GM23338 (cell line): Measurements from ENCODE around the gene SBK3. TPM values are rescaled to one million over a fixed set of nuclear protein-coding genes. Genes with fewer than 3 reads are reported as not detected.
"Not testable (repeated sequence)": the region's sequence is repeated elsewhere in the genome, so short reads cannot be mapped to it uniquely, and the experiment has no call there.

Source experiments
- ATAC-seq: fragments of 200-7000 bp; cut with Tn5 transposase; 3 replicates; pipeline ENCODE4 v1.9.1; 2020
- DNase-seq: peaks from one replicate; pipeline ENCODE4 v3.0.0-alpha.2; 2015; ENCODE audit warnings: low spot score
- H2AFZ ChIP-seq: fragments of 200-600 bp; sonication (generic); 2 replicates; pipeline ENCODE4 v1.8.0; 2016; ENCODE audit warnings: antibody characterized with exemption, mild to moderate bottlenecking, moderate library complexity
- H3F3A ChIP-seq: fragments of 200-600 bp; sonication (generic); replicated peaks from 2 replicates; pipeline ENCODE4 v1.8.0; 2017; ENCODE audit warnings: antibody characterized with exemption, mixed run types, low read depth
- H3K27ac ChIP-seq: fragments of 200-600 bp; sonication (generic); 2 replicates; pipeline ENCODE4 v1.6.1; 2016; ENCODE audit warnings: low read depth
- H3K27me3 ChIP-seq: fragments of 200-600 bp; sonication (generic); 2 replicates; pipeline ENCODE4 v1.8.0; 2016; ENCODE audit warnings: mild to moderate bottlenecking, mixed run types, moderate library complexity; ENCODE audit not compliant: insufficient read depth
- H3K36me3 ChIP-seq: fragments of 200-600 bp; sonication (generic); 2 replicates; pipeline ENCODE4 v1.8.0; 2016; ENCODE audit warnings: mild to moderate bottlenecking; ENCODE audit not compliant: insufficient read depth
- H3K4me1 ChIP-seq: fragments of 200-600 bp; sonication (generic); 2 replicates; pipeline ENCODE4 v1.8.0; 2016; ENCODE audit warnings: mild to moderate bottlenecking, moderate library complexity; ENCODE audit not compliant: insufficient read depth
- H3K4me2 ChIP-seq: fragments of 200-600 bp; sonication (generic); 2 replicates; pipeline ENCODE4 v1.7.1; 2017; ENCODE audit warnings: mixed run types
- H3K4me3 ChIP-seq: fragments of 200-600 bp; sonication (generic); 2 replicates; pipeline ENCODE4 v1.6.1; 2016; ENCODE audit warnings: mixed run types
- H3K79me2 ChIP-seq: fragments of 200-600 bp; sonication (generic); replicated peaks from 2 replicates; pipeline ENCODE4 v1.8.0; 2017; ENCODE audit warnings: mild to moderate bottlenecking; ENCODE audit not compliant: insufficient read depth
- H3K9me2 ChIP-seq: fragments of 200-600 bp; sonication (generic); 2 replicates; pipeline ENCODE4 v1.8.0; 2017; ENCODE audit not compliant: insufficient read depth
- H4K20me1 ChIP-seq: fragments of 200-600 bp; sonication (generic); replicated peaks from 2 replicates; pipeline ENCODE4 v1.8.0; 2017; ENCODE audit warnings: mild to moderate bottlenecking; ENCODE audit not compliant: insufficient read depth
- H3K27ac Mint-ChIP-seq: 2 replicates; pipeline ENCODE4 v1.8.0; 2020; ENCODE audit warnings: inconsistent platforms, mild to moderate bottlenecking, moderate library complexity, mixed read lengths
- H3K27me3 Mint-ChIP-seq: 3 replicates; pipeline ENCODE4 v1.8.0; 2022; ENCODE audit warnings: low read depth, mild to moderate bottlenecking, moderate library complexity, mixed read lengths, inconsistent platforms; ENCODE audit not compliant: insufficient read depth, poor library complexity
- H3K36me3 Mint-ChIP-seq: 3 replicates; pipeline ENCODE4 v1.8.0; 2021; ENCODE audit warnings: low read depth, mild to moderate bottlenecking, inconsistent platforms, moderate library complexity, mixed read lengths
- H3K4me1 Mint-ChIP-seq: 3 replicates; pipeline ENCODE4 v1.8.0; 2020; ENCODE audit warnings: mild to moderate bottlenecking, inconsistent platforms, mixed read lengths
- H3K4me3 Mint-ChIP-seq: 3 replicates; pipeline ENCODE4 v1.8.0; 2021; ENCODE audit warnings: moderate library complexity, mild to moderate bottlenecking, inconsistent platforms, mixed read lengths
- H3K9me3 Mint-ChIP-seq: 3 replicates; pipeline ENCODE4 v1.8.0; 2020; ENCODE audit warnings: moderate library complexity, mild to moderate bottlenecking, inconsistent platforms, mixed read lengths
- CREB1 ChIP-seq: fragments of 250-450 bp; sonication (Bioruptor Pico); IDR thresholded peaks from 2 replicates; pipeline ENCODE4 v1.5.0; 2020; ENCODE audit warnings: low read depth, mild to moderate bottlenecking, moderate library complexity
- EZH2 ChIP-seq: fragments of 200-600 bp; sonication (generic); IDR thresholded peaks from one replicate; pipeline ENCODE4 v1.8.0; 2017; ENCODE audit warnings: antibody characterized with exemption, mild to moderate bottlenecking, low read depth; ENCODE audit not compliant: unreplicated experiment
- EZH2phosphoT487 ChIP-seq: fragments of 200-600 bp; sonication (generic); IDR thresholded peaks from one replicate; pipeline ENCODE4 v1.8.1; 2018; ENCODE audit warnings: antibody characterized with exemption; ENCODE audit not compliant: unreplicated experiment
- JUNB ChIP-seq: IDR thresholded peaks from one replicate; pipeline ENCODE4 v1.6.1; 2016; ENCODE audit warnings: antibody characterized with exemption; ENCODE audit not compliant: unreplicated experiment
- ZNF114 ChIP-seq: fragments of 250-450 bp; sonication (Bioruptor Pico); IDR thresholded peaks from 2 replicates; pipeline ENCODE4 v1.5.0; 2020; ENCODE audit warnings: mild to moderate bottlenecking, moderate library complexity
- ZNF331 ChIP-seq: fragments of 250-450 bp; sonication (Bioruptor Pico); IDR thresholded peaks from 2 replicates; pipeline ENCODE4 v1.5.0; 2020; ENCODE audit warnings: low read depth, mild to moderate bottlenecking, moderate library complexity
- ZNF462 ChIP-seq: fragments of 250-450 bp; sonication (Bioruptor Pico); IDR thresholded peaks from 2 replicates; pipeline ENCODE4 v1.5.0; 2020; ENCODE audit warnings: mild to moderate bottlenecking, moderate library complexity
- polyA plus RNA-seq: library from polyadenylated mRNA; unstranded; fragments of >200 nt; fragmentation: Nextera tagmentation; extraction: Ambion mirVana; gene quantifications from 2 replicates; pipeline ENCODE4 v1.2.1, GENCODE V29; 2016
- total RNA-seq: library from RNA; depleted of rRNA; stranded (reverse); fragments of >200 nt; shearing (Covaris generic); gene quantifications from 2 replicates; pipeline ENCODE4 v1.2.3, GENCODE V29; 2014

Gene SBK3
- total and polyA plus RNA-seq, 2 experiments from 2014 or later = 0.27 to 0.94 TPM

- not testable (repeated sequence) for H3K4me1 Mint-ChIP-seq, H3K27ac Mint-ChIP-seq
Observed at GRCh38 chr19:55573929-55574328, 28.6 kb upstream of the SBK3 start.

GRCh38 chr19:55569477-55569876 lies 24.1 kb upstream of the SBK3 start:
- H3K9me2 ChIP-seq, H3K4me3 ChIP-seq, H3K27me3 Mint-ChIP-seq, H3K36me3 Mint-ChIP-seq, H3K4me1 Mint-ChIP-seq, H3F3A ChIP-seq, H4K20me1 ChIP-seq, H3K4me1 ChIP-seq, H3K27ac ChIP-seq, ATAC-seq, H3K27ac Mint-ChIP-seq, DNase-seq, H3K27me3 ChIP-seq, H3K36me3 ChIP-seq, H3K9me3 Mint-ChIP-seq, H3K4me3 Mint-ChIP-seq, H3K79me2 ChIP-seq, H3K4me2 ChIP-seq, H2AFZ ChIP-seq: not testable (repeated sequence)

More at GRCh38 chr19:55573929-55574328, 28.6 kb upstream of the SBK3 start:
- H3K4me1 ChIP-seq, H3K4me3 ChIP-seq, H3K27me3 ChIP-seq, H3K9me3 Mint-ChIP-seq, H3F3A ChIP-seq, H3K27me3 Mint-ChIP-seq, H3K4me2 ChIP-seq, H3K4me3 Mint-ChIP-seq, H3K27ac ChIP-seq, ATAC-seq, H3K79me2 ChIP-seq, H3K9me2 ChIP-seq, H3K36me3 ChIP-seq, H2AFZ ChIP-seq, DNase-seq, H4K20me1 ChIP-seq: not testable (repeated sequence)
- H3K36me3 Mint-ChIP-seq = peaks cover 20% of the 10 kb centered on the region

- no peaks in the 10 kb centered on the region for H3K9me3 Mint-ChIP-seq
- TF ChIP-seq ZNF114 (CRISPR knock-in tag) (no peak), EZH2 (no peak), ZNF331 (CRISPR knock-in tag) (no peak), ZNF462 (CRISPR knock-in tag) (no peak), EZH2phosphoT487 (no peak), JUNB (no peak), CREB1 (CRISPR knock-in tag) (no peak)
Observed at GRCh38 chr19:55567708-55568328, 22.5 kb upstream of the SBK3 start.

More at GRCh38 chr19:55567708-55568328, 22.5 kb upstream of the SBK3 start:
- Histone ChIP-seq H3K27me3 (no peaks in the 10 kb centered on the region), H3F3A (no peaks in the 10 kb centered on the region), H3K4me3 (no peak overlapping the region), H4K20me1 (no peaks in the 10 kb centered on the region), H3K4me2 (no peak overlapping the region), H3K27ac (no peak overlapping the region), H2AFZ (no peak overlapping the region), H3K36me3 (no peaks in the 10 kb centered on the region), H3K4me1 (no peaks in the 10 kb centered on the region), H3K9me2 (peaks cover 4% of the 10 kb centered on the region; the same call in 1 of the 2 replicates), H3K79me2 (no peaks in the 10 kb centered on the region)
- Mint-ChIP-seq H3K27ac (no peak overlapping the region), H3K27me3 (peaks cover 4% of the 10 kb centered on the region), H3K4me3 (no peak overlapping the region), H3K36me3 (no peaks in the 10 kb centered on the region), H3K4me1 (no peaks in the 10 kb centered on the region)
- ATAC-seq = no peak
- DNase-seq = no peak
